PC-3 (cell line): ENCODE data around the gene ADAMTS15.

Experiments
- CTCF ChIP-seq: fragments of 300-600 bp; sonication (generic); conservative IDR thresholded peaks from 2 replicates; pipeline ENCODE4 v1.5.1; 2017; ENCODE audit warnings: antibody characterized with exemption, low read depth, mild to moderate bottlenecking, low read length
- EZH2 ChIP-seq: fragments of 300-600 bp; sonication (generic); IDR thresholded peaks from one replicate; pipeline ENCODE4 v1.6.1; 2017; ENCODE audit warnings: antibody characterized with exemption, mild to moderate bottlenecking, low read length; ENCODE audit not compliant: unreplicated experiment
- EZH2phosphoT487 ChIP-seq: fragments of 300-600 bp; sonication (generic); IDR thresholded peaks from 2 replicates; pipeline ENCODE4 v1.6.1; 2018; ENCODE audit warnings: mild to moderate bottlenecking, antibody characterized with exemption, low read length, borderline replicate concordance

- TF ChIP-seq CTCF (no peak), EZH2 (no peak), EZH2phosphoT487 (no peak)
Measured at GRCh38 chr11:130472434-130472961, 24.1 kb downstream of the ADAMTS15 start.
